H1 (cell line): ENCODE measurements around the gene PCBD1. TPM values are rescaled to one million over a fixed set of nuclear protein-coding genes. Genes with fewer than 3 reads are reported as not detected.

Source experiments
- CTCF ChIA-PET: fragments of 300-600 bp; sonication (Branson Sonifier 250); formaldehyde crosslinking; loops from one replicate; lab custom pipeline; 2021; ENCODE audit not compliant: partially characterized antibody; lab: Charles Lee
- POLR2A ChIA-PET: fragments of 300-600 bp; sonication (Branson Sonifier 250); formaldehyde crosslinking; loops from one replicate; lab custom pipeline; 2021; ENCODE audit warnings: inconsistent platforms; ENCODE audit not compliant: partially characterized antibody; lab: Charles Lee
- DNase-seq, 2 experiments: peaks; one replicate each; pipeline versions ENCODE4 v3.0.0 to v3.0.0-alpha.2; 2010 to 2022; ENCODE audit warnings: low spot score in 2 of 2, low read depth in 1 of 2, mixed read lengths in 1 of 2
- FAIRE-seq: peaks from 2 replicates; lab custom pipeline; 2011; peaks lifted over from hg19 to GRCh38; lab: Jason Lieb, UNC
- H2AFZ ChIP-seq: 2 replicates; pipeline ENCODE4 v1.8.1; 2012; ENCODE audit warnings: low read length, inconsistent platforms
- H2AK5ac ChIP-seq: 2 replicates; pipeline ENCODE4 v1.6.1; 2013; ENCODE audit warnings: low read depth, low read length
- H2BK120ac ChIP-seq: replicated peaks from 2 replicates; pipeline ENCODE3; 2013; ENCODE audit warnings: low read depth, low read length, inconsistent platforms
- H2BK12ac ChIP-seq: 2 replicates; pipeline ENCODE4 v1.6.1; 2013; ENCODE audit warnings: low read depth, low read length
- H2BK15ac ChIP-seq: 2 replicates; pipeline ENCODE4 v1.6.1; 2013; ENCODE audit warnings: low read length
- H2BK20ac ChIP-seq: 2 replicates; pipeline ENCODE4 v1.6.1; 2013; ENCODE audit warnings: low read length
- H2BK5ac ChIP-seq: 2 replicates; pipeline ENCODE4 v1.6.1; 2013; ENCODE audit warnings: low read depth, low read length
- H3K14ac ChIP-seq: 2 replicates; pipeline ENCODE4 v1.6.1; 2013; ENCODE audit warnings: inconsistent platforms; ENCODE audit not compliant: insufficient read length
- H3K18ac ChIP-seq: 2 replicates; pipeline ENCODE4 v1.6.1; 2013; ENCODE audit warnings: low read length; ENCODE audit errors: extremely low read depth
- H3K23ac ChIP-seq: 2 replicates; pipeline ENCODE4 v1.6.1; 2013; ENCODE audit warnings: inconsistent platforms; ENCODE audit not compliant: insufficient read length
- H3K23me2 ChIP-seq: 2 replicates; pipeline ENCODE4 v1.6.1; 2013; ENCODE audit warnings: low read depth, low read length
- H3K27ac ChIP-seq: 2 replicates; pipeline ENCODE4 v1.6.1; 2011; ENCODE audit warnings: low read depth, low read length, inconsistent platforms
- H3K27me3 ChIP-seq, 4 experiments: replicated peaks in 1 of 4; 1 replicate in 1 of 4; 2 replicates in 3 of 4; pipeline versions ENCODE4 v1.6.1 to v1.8.1; 2011 to 2013; ENCODE audit warnings: low read length in 3 of 4, mild to moderate bottlenecking in 3 of 4, inconsistent platforms in 2 of 4, mixed read lengths in 2 of 4, moderate library complexity in 1 of 4; ENCODE audit not compliant: control insufficient read depth in 3 of 4, insufficient read depth in 3 of 4; ENCODE audit errors: extremely low read depth in 1 of 4
- H3K36me3 ChIP-seq, 4 experiments: 2 replicates each; pipeline versions ENCODE4 v1.6.1 to v1.8.1; 2011 to 2013; ENCODE audit warnings: mild to moderate bottlenecking in 4 of 4, low read length in 3 of 4, moderate library complexity in 2 of 4, control low read depth in 1 of 4, inconsistent platforms in 1 of 4; ENCODE audit not compliant: insufficient read depth in 4 of 4, control insufficient read depth in 2 of 4
- H3K4ac ChIP-seq: replicated peaks from 2 replicates; pipeline ENCODE3; 2013; ENCODE audit warnings: low read length, low read depth, mixed read lengths, inconsistent platforms; ENCODE audit not compliant: insufficient read length
- H3K4me1 ChIP-seq, 4 experiments: replicated peaks in 1 of 4; 1 replicate in 1 of 4; 2 replicates in 3 of 4; pipeline versions ENCODE4 v1.6.1 to v1.8.1; 2011 to 2013; ENCODE audit warnings: low read length in 3 of 4, inconsistent platforms in 2 of 4, mixed read lengths in 1 of 4; ENCODE audit not compliant: insufficient read depth in 4 of 4, control insufficient read depth in 3 of 4
- H3K4me2 ChIP-seq, 2 experiments: 2 replicates each; pipeline versions ENCODE4 v1.6.1 to v1.8.1; 2011 to 2013; ENCODE audit warnings: low read depth in 2 of 2, low read length in 2 of 2, control low read depth in 1 of 2, inconsistent platforms in 1 of 2, mild to moderate bottlenecking in 1 of 2; ENCODE audit not compliant: insufficient read depth in 1 of 2
- H3K4me3 ChIP-seq, 4 experiments: fragments of 200-600, 300-600 bp in 1 of 4; sonication (generic), shearing (Covaris generic), sonication (Bioruptor Twin) in 1 of 4; 2 replicates each; pipeline versions ENCODE4 v1.5.1 to v1.8.1; 2011 to 2016; ENCODE audit warnings: low read length in 4 of 4, low read depth in 3 of 4, control low read depth in 2 of 4, inconsistent platforms in 2 of 4, mild to moderate bottlenecking in 2 of 4, mixed read lengths in 1 of 4, moderate library complexity in 1 of 4; ENCODE audit not compliant: insufficient read depth in 2 of 4; ENCODE audit errors: extremely low read depth in 1 of 4
- H3K56ac ChIP-seq: replicated peaks from 2 replicates; pipeline ENCODE3; 2013; ENCODE audit warnings: low read depth, mild to moderate bottlenecking, mixed read lengths, low read length, inconsistent platforms; ENCODE audit not compliant: insufficient read length
- H3K79me1 ChIP-seq: 2 replicates; pipeline ENCODE4 v1.6.1; 2013; ENCODE audit warnings: low read depth, low read length, control low read depth
- H3K79me2 ChIP-seq, 2 experiments: 2 replicates each; pipeline versions ENCODE4 v1.6.1 to v1.8.1; 2012 to 2013; ENCODE audit warnings: low read length in 2 of 2, mild to moderate bottlenecking in 2 of 2, inconsistent platforms in 1 of 2; ENCODE audit not compliant: insufficient read depth in 2 of 2, control insufficient read depth in 1 of 2
- H3K9ac ChIP-seq, 4 experiments: replicated peaks in 1 of 4; 1 replicate in 1 of 4; 2 replicates in 3 of 4; pipeline versions ENCODE4 v1.6.1 to v1.8.1; 2011 to 2013; ENCODE audit warnings: low read depth in 3 of 4, low read length in 3 of 4, control low read depth in 2 of 4, mild to moderate bottlenecking in 2 of 4, moderate library complexity in 2 of 4, inconsistent platforms in 1 of 4; ENCODE audit errors: extremely low read depth in 1 of 4
- H3K9me3 ChIP-seq, 2 experiments: 2 replicates each; pipeline versions ENCODE4 v1.6.1 to v1.8.1; 2012 to 2013; ENCODE audit warnings: mild to moderate bottlenecking in 2 of 2, moderate library complexity in 2 of 2, control low read depth in 1 of 2, inconsistent platforms in 1 of 2, low read depth in 1 of 2, low read length in 1 of 2, mixed read lengths in 1 of 2; ENCODE audit not compliant: insufficient read depth in 2 of 2
- H4K20me1 ChIP-seq, 2 experiments: replicated peaks in 1 of 2; 2 replicates each; pipeline versions ENCODE3 to v1.8.1; 2011 to 2013; ENCODE audit warnings: inconsistent platforms in 2 of 2, low read length in 2 of 2, mild to moderate bottlenecking in 1 of 2; ENCODE audit not compliant: insufficient read depth in 2 of 2, control insufficient read depth in 1 of 2
- H4K5ac ChIP-seq: 2 replicates; pipeline ENCODE4 v1.6.1; 2013; ENCODE audit warnings: low read length, low read depth, mixed read lengths, inconsistent platforms; ENCODE audit not compliant: insufficient read length
- H4K8ac ChIP-seq: 2 replicates; pipeline ENCODE4 v1.8.0; 2013; ENCODE audit warnings: mild to moderate bottlenecking, moderate library complexity, low read length, inconsistent platforms; ENCODE audit not compliant: insufficient read depth; ENCODE audit errors: extremely low read depth
- H4K91ac ChIP-seq: replicated peaks from 2 replicates; pipeline ENCODE3; 2013; ENCODE audit warnings: low read length, mixed read lengths, inconsistent platforms; ENCODE audit not compliant: insufficient read length
- ASH2L ChIP-seq: fragments of 200-600, 300-600 bp; sonication (generic); IDR thresholded peaks from one replicate; pipeline ENCODE4 v1.7.1; 2017; ENCODE audit warnings: low read length
- EGR1 ChIP-seq: IDR thresholded peaks from 2 replicates; pipeline ENCODE4 v1.6.1; 2011; ENCODE audit warnings: low read depth, low read length, borderline replicate concordance
- EP300 ChIP-seq, 2 experiments: IDR thresholded peaks; 1 replicate in 1 of 2; 2 replicates in 1 of 2; pipeline ENCODE4 v1.6.1; 2011 to 2012; ENCODE audit warnings: low read depth in 2 of 2, low read length in 2 of 2, mild to moderate bottlenecking in 2 of 2, borderline replicate concordance in 1 of 2, inconsistent platforms in 1 of 2, moderate library complexity in 1 of 2
- HDAC2 ChIP-seq, 2 experiments: fragments of 300-600 bp in 1 of 2; sonication (generic) in 1 of 2; IDR thresholded peaks; 2 replicates each; pipeline ENCODE4 v1.6.1; 2011 to 2012; ENCODE audit warnings: low read depth in 2 of 2, low read length in 2 of 2, mild to moderate bottlenecking in 2 of 2, moderate library complexity in 2 of 2, borderline replicate concordance in 1 of 2, inconsistent platforms in 1 of 2
- JUND ChIP-seq: IDR thresholded peaks from 2 replicates; pipeline ENCODE4 v1.6.1; 2011; ENCODE audit warnings: mild to moderate bottlenecking, improper control_type of control experiment, low read length
- KDM4A ChIP-seq: IDR thresholded peaks from one replicate; pipeline ENCODE4 v1.7.1; 2012; ENCODE audit warnings: low read depth, mild to moderate bottlenecking, moderate library complexity, low read length, inconsistent platforms; ENCODE audit not compliant: severe bottlenecking
- POU5F1 ChIP-seq: IDR thresholded peaks from 2 replicates; pipeline ENCODE4 v1.6.1; 2011; ENCODE audit warnings: low read depth, mild to moderate bottlenecking, low read length, moderate library complexity
- TAF1 ChIP-seq: IDR thresholded peaks from 2 replicates; pipeline ENCODE4 v1.6.1; 2011; ENCODE audit warnings: mild to moderate bottlenecking, low read depth, low read length
- TAF7 ChIP-seq: optimal IDR thresholded peaks from 2 replicates; pipeline ENCODE3; 2011; ENCODE audit warnings: low read depth, mild to moderate bottlenecking, inconsistent platforms, low read length, moderate library complexity, borderline replicate concordance
- YY1 ChIP-seq: IDR thresholded peaks from 2 replicates; pipeline ENCODE4 v1.6.1; 2011; ENCODE audit warnings: low read depth, mild to moderate bottlenecking, low read length
- WGBS, 2 experiments: shearing (Covaris generic) in 1 of 2; methylation state at CpG; one replicate each; pipeline versions ENCODE4 v1.1.6 to v1.1.7; 2013 to 2015; ENCODE audit warnings: low lambda C conversion rate in 2 of 2, mixed read lengths in 2 of 2, inconsistent platforms in 1 of 2, low coverage in 1 of 2, missing lambda C conversion rate in 1 of 2; ENCODE audit not compliant: insufficient replicate concordance in 2 of 2, insufficient coverage in 1 of 2, insufficient read length in 1 of 2; ENCODE audit errors: extremely low coverage in 1 of 2, missing lambda C conversion rate in 1 of 2; 5-methylcytosine and 5-hydroxymethylcytosine counted together
- polyA plus RNA-seq, 7 experiments: library from polyadenylated mRNA; depleted of rRNA in 3 of 7; stranded (reverse) in 5 of 7; unstranded in 2 of 7; fragments of >200 nt in 5 of 7; fragments of 200-250 nt in 2 of 7; gene quantifications; 1 replicate in 5 of 7; 2 replicates in 1 of 7; 4 replicates in 1 of 7; pipeline versions ENCODE4 v1.2.1 to v1.2.3, GENCODE V29; 2011 to 2013; ENCODE audit warnings: missing spikeins in 2 of 7, mixed read lengths in 2 of 7
- total RNA-seq: library from RNA; stranded (reverse); fragmentation: NEBNext Ultra II Directional; extraction: Animal tissue kit (Norgen Biotek cat#: 25700); gene quantifications from 2 replicates; pipeline ENCODE4 v1.2.1, GENCODE V29; 2021
- TF ChIP-seq, protein P1 (sequence below): IDR thresholded peaks from 2 replicates; pipeline ENCODE4 v1.6.1; 2011; ENCODE audit warnings: low read depth, mild to moderate bottlenecking, low read length; ENCODE audit not compliant: insufficient read depth
- TF ChIP-seq, protein P2 (sequence below): IDR thresholded peaks from 2 replicates; pipeline ENCODE4 v1.6.1; 2012; ENCODE audit warnings: low read length, inconsistent platforms

The PCBD1 gene
- total and polyA plus RNA-seq, 2 of the 8 experiments (the other 6 are each of a cell fraction or from before 2014, with no cell fraction given): 46.5 to 55.0 TPM

GRCh38 chr10:70840836-70841235 is 47.5 kb downstream of the PCBD1 start:
- Histone ChIP-seq H3K79me1 (peaks cover 2% of the 10 kb centered on the region), H3K18ac (no peak overlapping the region), H3K4ac (no peak overlapping the region), H2BK12ac (no peak overlapping the region), H3K27ac (no peak overlapping the region), H3K4me1 (no peaks in the 10 kb centered on the region), H3K56ac (no peak overlapping the region), H3K14ac (no peak overlapping the region), H4K91ac (no peak overlapping the region), H3K9ac (no peak overlapping the region), H3K4me2 (no peak overlapping the region), H3K79me2 (peaks cover 0 to 52% of the 10 kb centered on the region in 2 experiments; a peak in 2 of 4 replicates), H3K36me3 (peaks cover 0 to 14% (median under 1%) of the 10 kb centered on the region in 4 experiments; a peak in 2 of 8 replicates), H2BK120ac (no peak overlapping the region), H3K9me3 (no peaks in the 10 kb centered on the region), H2BK20ac (no peak overlapping the region), H2AK5ac (no peak overlapping the region), H3K23me2 (no peaks in the 10 kb centered on the region), H3K4me3 (no peak overlapping the region), H2BK5ac (no peak overlapping the region), H4K8ac (no peak overlapping the region), H3K23ac (no peak overlapping the region), H4K20me1 (peaks cover under 1 to 8% of the 10 kb centered on the region in 2 experiments), H4K5ac (no peak overlapping the region), H2BK15ac (no peak overlapping the region), H2AFZ (no peak overlapping the region), H3K27me3 (no peaks in the 10 kb centered on the region)
- WGBS, 2 experiments: 77% methylated on average over 2 of the region's 2 CpGs; no CpG with 5 or more reads in 1 of the 2 experiments
- POLR2A ChIA-PET: no interaction called here
- CTCF ChIA-PET: interaction anchor here (1.4 kb wide), 1 partner anchor 38 kb away, joined by 3 read pairs; no protein-coding TSS in a partner anchor
- FAIRE-seq: no peak
- no peak for DNase-seq
- TF ChIP-seq POU5F1 (no peak), ASH2L (no peak), HDAC2 (IDR thresholded peaks at IDR 0.05; ENCODE audit: borderline replicate concordance in 1 of 2, low read depth in 2 of 2, low read length in 2 of 2) (no peak), TAF7 (no peak), JUND (no peak), YY1 (no peak), EP300 (IDR thresholded peaks at IDR 0.05; ENCODE audit: borderline replicate concordance in 1 of 2, low read depth in 2 of 2, low read length in 2 of 2) (no peak), KDM4A (no peak), EGR1 (no peak), TAF1 (no peak)
- TF ChIP-seq, protein P1, sequence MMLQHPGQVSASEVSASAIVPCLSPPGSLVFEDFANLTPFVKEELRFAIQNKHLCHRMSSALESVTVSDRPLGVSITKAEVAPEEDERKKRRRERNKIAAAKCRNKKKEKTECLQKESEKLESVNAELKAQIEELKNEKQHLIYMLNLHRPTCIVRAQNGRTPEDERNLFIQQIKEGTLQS: no peak
- TF ChIP-seq, protein P2, sequence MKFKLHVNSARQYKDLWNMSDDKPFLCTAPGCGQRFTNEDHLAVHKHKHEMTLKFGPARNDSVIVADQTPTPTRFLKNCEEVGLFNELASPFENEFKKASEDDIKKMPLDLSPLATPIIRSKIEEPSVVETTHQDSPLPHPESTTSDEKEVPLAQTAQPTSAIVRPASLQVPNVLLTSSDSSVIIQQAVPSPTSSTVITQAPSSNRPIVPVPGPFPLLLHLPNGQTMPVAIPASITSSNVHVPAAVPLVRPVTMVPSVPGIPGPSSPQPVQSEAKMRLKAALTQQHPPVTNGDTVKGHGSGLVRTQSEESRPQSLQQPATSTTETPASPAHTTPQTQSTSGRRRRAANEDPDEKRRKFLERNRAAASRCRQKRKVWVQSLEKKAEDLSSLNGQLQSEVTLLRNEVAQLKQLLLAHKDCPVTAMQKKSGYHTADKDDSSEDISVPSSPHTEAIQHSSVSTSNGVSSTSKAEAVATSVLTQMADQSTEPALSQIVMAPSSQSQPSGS: no peak
